ENCODE measurements around the gene FAT2.

The FAT2 gene

GRCh38 chr5:151620461-151620840, 29.3 kb upstream of the FAT2 start:
- no peak overlapping the region for H3K4me3 ChIP-seq (ENCODE audit: low read depth, low read length)
- DNase-seq (ENCODE audit: low read depth) = no peak
- TF ChIP-seq CTCF (IDR thresholded peaks at IDR 0.05; ENCODE audit: control insufficient read depth, extremely low read depth, insufficient read depth) = no peak

- no peak overlapping the region for H3K4me3 ChIP-seq (ENCODE audit: low read depth, low read length)
- TF ChIP-seq CTCF (IDR thresholded peaks at IDR 0.05; ENCODE audit: control insufficient read depth, extremely low read depth, insufficient read depth) = no peak
- no peak for DNase-seq (ENCODE audit: low read depth)
These were observed 28.8 kb upstream of the FAT2 start for GRCh38 chr5:151619812-151620460.

GRCh38 chr5:151618907-151619306, 27.8 kb upstream of the FAT2 start:
- H3K4me3 ChIP-seq (ENCODE audit: low read depth, low read length) = no peak overlapping the region
- no peak for DNase-seq (ENCODE audit: low read depth)
- TF ChIP-seq CTCF (IDR thresholded peaks at IDR 0.05; ENCODE audit: control insufficient read depth, extremely low read depth, insufficient read depth) = no peak

- no peak for DNase-seq (ENCODE audit: low read depth)
- H3K4me3 ChIP-seq (ENCODE audit: low read depth, low read length) = no peak overlapping the region
- no peak for TF ChIP-seq CTCF (IDR thresholded peaks at IDR 0.05; ENCODE audit: control insufficient read depth, extremely low read depth, insufficient read depth)
These were observed 26.9 kb upstream of the FAT2 start for GRCh38 chr5:151617841-151618710.

GRCh38 chr5:151617383-151617840, 26.3 kb upstream of the FAT2 start:
- no peak overlapping the region for H3K4me3 ChIP-seq (ENCODE audit: low read depth, low read length)
- DNase-seq (ENCODE audit: low read depth) = no peak
- no peak for TF ChIP-seq CTCF (IDR thresholded peaks at IDR 0.05; ENCODE audit: control insufficient read depth, extremely low read depth, insufficient read depth)

- TF ChIP-seq CTCF (IDR thresholded peaks at IDR 0.05; ENCODE audit: control insufficient read depth, extremely low read depth, insufficient read depth) = no peak
- DNase-seq (ENCODE audit: low read depth) = no peak
- H3K4me3 ChIP-seq (ENCODE audit: low read depth, low read length) = no peak overlapping the region
These were observed 24.3 kb upstream of the FAT2 start for GRCh38 chr5:151615431-151615830.
